ENCODE measurements around the gene BEST3. TPM values are rescaled to one million over a fixed set of nuclear protein-coding genes. Genes with fewer than 3 reads are reported as not detected.

BEST3 gene
- total RNA-seq, 1 donor = under 0.01 TPM

DNA sequence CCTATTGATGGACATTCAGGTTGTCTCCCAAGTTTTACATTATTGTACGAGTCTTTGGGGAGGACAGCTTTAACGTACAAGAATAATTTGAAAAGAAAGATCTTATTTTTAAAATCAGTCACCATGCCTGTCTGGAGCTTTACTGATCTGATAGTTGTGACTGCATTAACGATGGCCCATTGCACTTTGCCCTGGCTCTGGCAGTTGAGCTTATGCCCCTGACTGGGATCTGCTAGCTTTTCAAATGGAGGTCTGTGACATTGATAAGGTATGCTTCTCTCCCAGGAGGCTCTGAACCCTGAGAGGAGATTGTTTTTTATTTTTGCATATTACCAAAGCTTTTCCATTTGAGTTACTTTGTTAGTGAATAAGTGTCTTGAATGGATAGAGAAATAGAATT is 21.6 kb upstream of the BEST3 start:
- H4K20me1 ChIP-seq (ENCODE audit: insufficient read depth, low read length) = no peaks in the 10 kb centered on the region
- TF ChIP-seq, protein P1, sequence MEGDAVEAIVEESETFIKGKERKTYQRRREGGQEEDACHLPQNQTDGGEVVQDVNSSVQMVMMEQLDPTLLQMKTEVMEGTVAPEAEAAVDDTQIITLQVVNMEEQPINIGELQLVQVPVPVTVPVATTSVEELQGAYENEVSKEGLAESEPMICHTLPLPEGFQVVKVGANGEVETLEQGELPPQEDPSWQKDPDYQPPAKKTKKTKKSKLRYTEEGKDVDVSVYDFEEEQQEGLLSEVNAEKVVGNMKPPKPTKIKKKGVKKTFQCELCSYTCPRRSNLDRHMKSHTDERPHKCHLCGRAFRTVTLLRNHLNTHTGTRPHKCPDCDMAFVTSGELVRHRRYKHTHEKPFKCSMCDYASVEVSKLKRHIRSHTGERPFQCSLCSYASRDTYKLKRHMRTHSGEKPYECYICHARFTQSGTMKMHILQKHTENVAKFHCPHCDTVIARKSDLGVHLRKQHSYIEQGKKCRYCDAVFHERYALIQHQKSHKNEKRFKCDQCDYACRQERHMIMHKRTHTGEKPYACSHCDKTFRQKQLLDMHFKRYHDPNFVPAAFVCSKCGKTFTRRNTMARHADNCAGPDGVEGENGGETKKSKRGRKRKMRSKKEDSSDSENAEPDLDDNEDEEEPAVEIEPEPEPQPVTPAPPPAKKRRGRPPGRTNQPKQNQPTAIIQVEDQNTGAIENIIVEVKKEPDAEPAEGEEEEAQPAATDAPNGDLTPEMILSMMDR (IDR thresholded peaks at IDR 0.05; ENCODE audit: extremely low read depth, low read depth, low read length) = no peak
- no peak overlapping the region for H3K4me2 ChIP-seq (ENCODE audit: insufficient read depth, low read length)
- no peak overlapping the region for H2AFZ ChIP-seq (ENCODE audit: low read length)
- no peak overlapping the region for H3K4me3 ChIP-seq (ENCODE audit: insufficient read depth, low read length)
- no peaks in the 10 kb centered on the region for H3K36me3 ChIP-seq (ENCODE audit: insufficient read depth, low read length)
- no peaks in the 10 kb centered on the region for H3K79me2 ChIP-seq (ENCODE audit: insufficient read depth, low read length)
- H3K27me3 ChIP-seq (ENCODE audit: insufficient read depth, low read length) = peaks cover 7% of the 10 kb centered on the region
- no peak for DNase-seq (ENCODE audit: insufficient read length, low spot score, missing footprints)
- H3K9me3 ChIP-seq (ENCODE audit: low read depth, low read length) = peaks cover 2% of the 10 kb centered on the region
- H3K27ac ChIP-seq (ENCODE audit: low read depth, low read length) = no peak overlapping the region
- no peaks in the 10 kb centered on the region for H3K4me1 ChIP-seq (ENCODE audit: insufficient read depth, low read length)

DNA sequence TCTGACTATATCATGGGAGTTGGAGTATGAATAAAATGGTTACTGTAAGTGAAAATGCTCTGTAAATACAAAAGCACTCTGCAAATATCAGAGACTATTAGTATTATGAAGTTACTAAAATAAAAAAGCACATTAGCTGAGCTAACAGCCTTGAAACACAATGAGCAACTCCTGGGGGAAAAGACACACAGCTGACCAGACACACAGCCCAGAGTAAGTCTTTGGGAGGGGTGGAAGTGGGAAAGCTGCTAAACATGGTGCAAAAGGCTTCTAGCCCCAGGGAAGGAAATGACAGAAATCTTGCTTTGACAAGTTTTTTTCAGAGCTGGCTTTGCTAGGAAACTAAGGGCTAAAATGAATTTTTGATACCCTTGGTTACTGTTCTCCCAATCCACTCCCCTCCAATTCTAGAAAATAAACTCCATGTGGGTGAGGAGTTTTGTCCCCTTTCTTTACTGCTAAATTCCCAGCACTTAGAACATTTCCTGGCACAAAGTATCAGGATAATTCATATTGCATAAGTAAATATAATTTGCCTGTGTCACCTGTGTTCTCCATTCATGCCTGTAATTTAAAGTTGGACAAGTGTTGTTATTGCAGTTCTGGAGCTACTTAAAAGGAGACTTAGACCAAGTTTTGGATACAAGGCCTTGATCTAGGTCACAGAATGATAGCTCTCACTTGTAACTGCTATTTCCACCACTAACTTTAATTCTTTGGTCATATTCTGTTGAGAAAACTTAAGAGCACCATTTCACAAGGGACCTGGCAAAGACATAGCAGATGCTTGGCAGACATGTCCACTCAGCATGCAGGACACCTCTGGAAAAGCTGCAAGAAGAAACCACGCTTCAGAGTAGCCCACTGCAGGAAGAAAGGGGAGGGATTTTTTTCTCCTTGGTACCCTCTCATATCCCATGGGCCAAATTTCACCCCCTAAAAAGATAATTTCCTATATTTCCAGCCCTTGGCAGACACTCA is 20.5 kb upstream of the BEST3 start:
- DNase-seq (ENCODE audit: insufficient read length, low spot score, missing footprints) = no peak
- H3K27ac ChIP-seq (ENCODE audit: low read depth, low read length) = no peak overlapping the region
- H3K4me3 ChIP-seq (ENCODE audit: insufficient read depth, low read length) = no peak overlapping the region
- TF ChIP-seq, protein P1 (IDR thresholded peaks at IDR 0.05; ENCODE audit: extremely low read depth, low read depth, low read length) = no peak
- no peaks in the 10 kb centered on the region for H3K9me3 ChIP-seq (ENCODE audit: low read depth, low read length)
- no peaks in the 10 kb centered on the region for H3K79me2 ChIP-seq (ENCODE audit: insufficient read depth, low read length)
- no peaks in the 10 kb centered on the region for H4K20me1 ChIP-seq (ENCODE audit: insufficient read depth, low read length)
- no peak overlapping the region for H3K4me2 ChIP-seq (ENCODE audit: insufficient read depth, low read length)
- no peaks in the 10 kb centered on the region for H3K4me1 ChIP-seq (ENCODE audit: insufficient read depth, low read length)
- no peaks in the 10 kb centered on the region for H3K36me3 ChIP-seq (ENCODE audit: insufficient read depth, low read length)
- H2AFZ ChIP-seq (ENCODE audit: low read length) = no peak overlapping the region
- H3K27me3 ChIP-seq (ENCODE audit: insufficient read depth, low read length) = peaks cover 7% of the 10 kb centered on the region

DNA sequence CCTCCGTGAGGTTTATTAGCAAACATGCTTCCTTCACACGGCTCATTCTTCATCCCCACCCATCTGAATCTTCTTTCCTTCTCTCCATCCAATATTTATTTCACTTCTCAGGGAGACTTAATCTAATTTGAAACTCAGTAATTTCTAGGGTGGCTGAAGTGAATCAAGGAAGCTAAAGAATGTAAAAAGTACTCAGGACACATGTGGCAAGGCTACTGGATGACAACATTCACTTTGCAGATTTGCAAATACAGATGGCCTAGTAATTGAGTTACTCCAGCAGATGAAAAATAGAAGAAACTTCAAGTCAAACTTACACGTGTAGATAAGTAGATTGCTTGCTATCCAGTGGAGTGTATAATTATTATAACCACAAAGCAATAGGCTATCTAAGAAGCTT is 15.4 kb upstream of the BEST3 start:
- Histone ChIP-seq H3K27me3 (ENCODE audit: insufficient read depth, low read length) (peaks cover 2% of the 10 kb centered on the region), H3K27ac (ENCODE audit: low read depth, low read length) (no peak overlapping the region), H3K4me3 (ENCODE audit: insufficient read depth, low read length) (no peak overlapping the region), H3K9me3 (ENCODE audit: low read depth, low read length) (no peaks in the 10 kb centered on the region), H3K79me2 (ENCODE audit: insufficient read depth, low read length) (no peaks in the 10 kb centered on the region), H2AFZ (ENCODE audit: low read length) (no peak overlapping the region), H3K4me2 (ENCODE audit: insufficient read depth, low read length) (no peak overlapping the region), H3K4me1 (ENCODE audit: insufficient read depth, low read length) (no peaks in the 10 kb centered on the region), H3K36me3 (ENCODE audit: insufficient read depth, low read length) (no peaks in the 10 kb centered on the region), H4K20me1 (ENCODE audit: insufficient read depth, low read length) (no peaks in the 10 kb centered on the region)
- DNase-seq (ENCODE audit: insufficient read length, low spot score, missing footprints) = no peak
- TF ChIP-seq, protein P1 (IDR thresholded peaks at IDR 0.05; ENCODE audit: extremely low read depth, low read depth, low read length) = no peak

DNA sequence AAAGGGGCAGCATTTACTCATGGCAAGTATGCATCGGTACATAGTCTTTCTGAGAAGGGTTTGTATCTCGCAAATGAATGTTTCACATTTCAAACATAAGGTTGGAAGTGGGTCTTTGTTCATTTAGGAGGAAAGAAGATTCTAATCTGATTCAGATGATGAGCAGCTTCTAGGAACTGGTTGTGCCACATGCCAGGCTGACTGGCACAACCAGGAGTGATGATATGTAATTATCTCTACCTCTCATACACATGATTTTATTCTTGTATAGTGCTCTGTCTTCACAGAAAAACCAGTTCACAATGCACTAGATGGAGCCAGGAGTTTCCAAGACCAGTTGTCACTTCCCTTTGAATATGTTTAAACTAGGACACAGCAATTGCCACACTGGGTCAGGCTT is 13.7 kb upstream of the BEST3 start:
- Histone ChIP-seq H3K36me3 (ENCODE audit: insufficient read depth, low read length) (no peaks in the 10 kb centered on the region), H3K27ac (ENCODE audit: low read depth, low read length) (no peak overlapping the region), H3K4me3 (ENCODE audit: insufficient read depth, low read length) (no peak overlapping the region), H3K79me2 (ENCODE audit: insufficient read depth, low read length) (no peaks in the 10 kb centered on the region), H3K4me1 (ENCODE audit: insufficient read depth, low read length) (no peaks in the 10 kb centered on the region), H2AFZ (ENCODE audit: low read length) (no peak overlapping the region), H3K9me3 (ENCODE audit: low read depth, low read length) (no peaks in the 10 kb centered on the region), H3K27me3 (ENCODE audit: insufficient read depth, low read length) (no peaks in the 10 kb centered on the region), H3K4me2 (ENCODE audit: insufficient read depth, low read length) (no peak overlapping the region), H4K20me1 (ENCODE audit: insufficient read depth, low read length) (no peaks in the 10 kb centered on the region)
- DNase-seq (ENCODE audit: insufficient read length, low spot score, missing footprints) = no peak
- TF ChIP-seq, protein P1 (IDR thresholded peaks at IDR 0.05; ENCODE audit: extremely low read depth, low read depth, low read length) = no peak

Measured in osteoblast (primary cell).